ENCODE measurements around the gene EXOC3L2. TPM values are rescaled to one million over a fixed set of nuclear protein-coding genes. Genes with fewer than 3 reads are reported as not detected.

Gene EXOC3L2
- total RNA-seq, result 1 to 10 TPM in 3 of 4 donors, under 1 TPM in 1; 0.42 to 3.6 (median 2.5) TPM

DNA sequence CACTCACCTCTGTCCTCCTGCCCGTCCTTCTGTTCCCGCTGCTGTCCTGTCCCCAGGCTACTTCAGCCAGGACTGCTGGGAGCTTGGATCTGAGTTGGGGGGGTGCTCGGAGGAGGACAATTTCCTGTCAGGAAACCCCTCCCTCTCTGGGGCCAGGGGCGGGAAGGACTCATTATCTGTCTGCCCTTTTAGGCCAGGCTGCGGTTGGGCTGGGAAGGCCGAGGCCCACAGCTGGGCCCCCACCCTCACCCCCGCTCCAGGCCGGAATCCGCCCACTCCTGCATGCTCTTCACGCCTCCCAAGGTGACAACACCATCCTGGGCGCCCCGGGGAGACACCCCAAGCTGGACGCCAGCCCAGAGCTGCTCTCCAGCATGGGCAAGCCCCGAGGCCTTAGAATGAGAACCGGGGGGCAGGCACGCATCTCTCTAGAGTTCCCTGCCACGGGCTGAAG is at the start of gene EXOC3L2:
TSS of gene EXOC3L2 (minus strand) at position 74 of the 454 bp plus-strand sequence. CDS start 6,362 bp downstream, outside the sequence.
- 65% methylated on average over 11 of the region's 17 CpGs for WGBS
- no peak for DNase-seq (ENCODE audit: extremely low spot score)
- intact Hi-C loops (cut with DNase I), result no loop called here
- Histone ChIP-seq H3K36me3 (no peaks in the 10 kb centered on the region), H3K4me1 (peaks cover 14 to 24% (median 14%) of the 10 kb centered on the region in 4 donors), H3K27ac (replicated peaks in 1 of 4) (peak within 1 kb of the TSS in 1 of 4 donors; percentile 54), H3K27me3 (peaks cover 0 to 8% (median 0%) of the 10 kb centered on the region in 4 donors), H3K4me3 (peak within 1 kb of the TSS; percentile 1 to 28 (median 16)), H3K9me3 (no peaks in the 10 kb centered on the region)
- TF ChIP-seq POLR2AphosphoS5 (IDR thresholded peaks at IDR 0.05) (no peak), POLR2A (IDR thresholded peaks at IDR 0.05; ENCODE audit: low read depth) (no peak), EP300 (IDR thresholded peaks at IDR 0.05) (no peak), CTCF (IDR thresholded peaks at IDR 0.05) (no peak)

DNA sequence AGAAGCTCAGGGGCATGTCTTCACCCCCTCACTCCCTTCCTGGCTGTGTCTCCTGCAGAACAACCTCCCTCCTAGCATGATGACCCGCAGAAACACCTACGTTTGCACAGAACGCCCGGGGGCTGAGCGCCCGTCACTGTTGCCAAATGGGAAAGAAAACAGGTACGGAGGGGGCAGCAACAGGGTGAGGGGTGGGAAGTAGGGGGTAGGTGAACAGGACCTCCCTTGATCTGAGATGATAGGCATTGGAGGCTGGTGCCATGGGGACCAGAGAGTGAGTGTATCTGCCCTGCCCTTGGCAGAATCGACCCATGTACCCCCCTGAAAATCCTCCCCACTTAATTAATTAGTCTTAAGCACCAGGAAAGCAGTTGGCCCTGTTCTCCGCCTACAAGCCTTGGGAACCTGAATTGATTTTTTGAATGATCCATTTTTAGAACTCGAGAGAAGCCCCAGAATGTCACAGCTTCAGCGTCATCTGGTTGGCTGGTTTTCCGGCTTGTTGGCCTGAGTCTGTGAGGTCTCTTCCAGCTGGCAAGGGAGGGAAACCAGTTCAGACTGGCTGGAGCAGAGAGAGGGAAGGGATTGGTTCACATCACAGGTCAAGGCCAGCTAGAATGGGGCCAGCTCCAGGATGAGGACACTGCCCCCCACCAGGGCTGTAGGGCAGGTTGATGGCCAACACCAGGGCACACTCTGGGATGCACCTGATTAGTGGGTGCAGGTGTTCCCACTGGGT is 49.3 kb upstream of the EXOC3L2 start:
- no peak for DNase-seq (ENCODE audit: extremely low spot score)

DNA sequence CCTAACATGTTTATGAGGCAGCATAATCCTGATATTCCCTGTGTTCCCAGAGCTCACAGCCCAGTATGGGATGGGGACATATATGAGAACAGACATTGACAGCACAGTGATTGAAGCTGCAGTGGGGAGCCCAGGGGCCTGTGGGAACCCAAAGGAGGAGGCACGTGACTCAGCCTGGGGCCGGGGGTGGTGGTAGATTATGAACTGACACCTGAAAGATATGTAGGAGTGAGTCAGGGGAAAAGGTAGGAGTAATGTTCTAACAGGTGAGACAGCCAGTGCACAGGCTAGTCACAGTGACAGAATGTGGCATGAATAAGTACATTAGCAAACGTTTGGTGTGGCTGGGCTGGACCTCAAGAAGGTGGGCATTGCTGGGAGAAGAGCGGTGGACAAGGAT is 48.5 kb upstream of the EXOC3L2 start:
- peaks cover 0 to 15% (median 3%) of the 10 kb centered on the region in 4 donors for H3K9me3 ChIP-seq
- no peak for DNase-seq (ENCODE audit: extremely low spot score)
- 91% methylated on average over 4 of the region's 4 CpGs for WGBS
- no peak overlapping the region for H3K4me3 ChIP-seq
- TF ChIP-seq EP300 (IDR thresholded peaks at IDR 0.05), result no peak
- peaks cover 0 to 11% (median 10%) of the 10 kb centered on the region in 4 donors for H3K4me1 ChIP-seq
- no peaks in the 10 kb centered on the region for H3K27me3 ChIP-seq
- no peak overlapping the region for H3K27ac ChIP-seq (replicated peaks in 1 of 4)
- peaks cover 8 to 96% (median 50%) of the 10 kb centered on the region in 4 donors for H3K36me3 ChIP-seq
- intact Hi-C loops (cut with DNase I), result no loop called here

More for the DNA sequence above, 49.3 kb upstream of the EXOC3L2 start:
- Histone ChIP-seq H3K4me1 (peaks cover 0 to 11% (median 10%) of the 10 kb centered on the region in 4 donors), H3K4me3 (no peak overlapping the region), H3K27ac (replicated peaks in 1 of 4) (peak overlapping the region in 1 of 4 donors; percentile 53), H3K27me3 (no peaks in the 10 kb centered on the region), H3K9me3 (peaks cover 0 to 15% (median 3%) of the 10 kb centered on the region in 4 donors), H3K36me3 (peaks cover 5 to 96% (median 51%) of the 10 kb centered on the region in 4 donors)
- intact Hi-C loops (cut with DNase I), result no loop called here
- TF ChIP-seq POLR2A (IDR thresholded peaks at IDR 0.05; ENCODE audit: low read depth) (no peak), POLR2AphosphoS5 (IDR thresholded peaks at IDR 0.05) (peak in 1 of 2 donors; percentile 53)
- WGBS, result 76% methylated on average over 12 of the region's 12 CpGs

DNA sequence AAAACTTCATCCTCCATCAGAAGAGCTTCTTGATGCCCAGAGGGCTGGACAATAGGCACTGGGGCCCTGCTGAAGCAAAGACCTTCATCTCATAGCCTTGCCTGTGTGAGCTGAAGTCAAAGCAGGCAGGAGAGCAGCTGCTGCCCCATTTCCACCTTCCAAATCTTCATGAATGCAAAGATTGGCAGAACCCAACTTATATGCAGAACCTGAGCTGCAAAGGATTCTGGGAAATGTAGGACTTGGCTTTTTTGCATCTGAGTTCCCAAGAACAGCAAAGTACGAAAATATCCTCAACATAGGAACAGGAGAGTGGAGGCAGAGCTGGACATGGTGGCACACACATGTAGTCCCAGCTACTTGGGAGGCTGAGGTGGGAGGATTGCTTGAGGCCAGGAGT is 46.6 kb upstream of the EXOC3L2 start:
- H3K36me3 ChIP-seq, result peaks cover 17 to 97% (median 55%) of the 10 kb centered on the region in 4 donors

DNA sequence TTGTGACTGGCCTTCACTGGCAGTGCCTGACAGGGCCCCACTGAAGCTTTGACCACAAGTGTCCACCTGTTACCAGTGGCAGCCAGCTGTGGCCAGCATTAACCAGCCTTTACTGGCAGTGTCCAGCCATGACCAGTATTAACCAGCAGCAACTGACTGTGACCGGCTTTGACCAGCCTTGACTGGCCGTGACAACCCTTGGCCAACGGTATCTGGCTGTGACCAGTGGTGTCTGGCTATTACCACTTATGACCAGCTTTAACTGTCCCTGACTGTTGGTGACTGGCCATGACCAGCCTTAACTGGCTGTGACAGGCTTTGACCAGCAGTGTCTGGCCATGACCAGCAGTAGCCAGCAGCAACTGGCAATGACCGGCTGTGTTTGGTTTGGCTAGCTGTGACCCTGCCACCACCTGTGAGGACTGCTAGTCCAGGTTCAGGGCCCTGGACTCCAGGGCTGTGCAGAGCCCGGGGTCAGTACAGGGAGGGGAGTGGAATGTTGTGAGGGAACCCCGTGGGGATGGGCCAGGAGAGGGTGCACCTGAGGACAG is 45.2 kb upstream of the EXOC3L2 start:
- no peak for DNase-seq (ENCODE audit: extremely low spot score)
- H3K4me1 ChIP-seq, result peaks cover 0 to 11% (median 10%) of the 10 kb centered on the region in 4 donors
- no peak for TF ChIP-seq POLR2AphosphoS5 (IDR thresholded peaks at IDR 0.05)
- TF ChIP-seq EP300 (IDR thresholded peaks at IDR 0.05), result no peak
- TF ChIP-seq POLR2A (IDR thresholded peaks at IDR 0.05; ENCODE audit: low read depth), result no peak
- TF ChIP-seq CTCF (IDR thresholded peaks at IDR 0.05), result no peak
- intact Hi-C loops (cut with DNase I), result no loop called here
- no peaks in the 10 kb centered on the region for H3K27me3 ChIP-seq
- peaks cover 0 to 15% (median 3%) of the 10 kb centered on the region in 4 donors for H3K9me3 ChIP-seq
- no peak overlapping the region for H3K27ac ChIP-seq (replicated peaks in 1 of 4)
- H3K36me3 ChIP-seq, result peaks cover 18 to 98% (median 48%) of the 10 kb centered on the region in 4 donors
- 100% methylated on average over 4 of the region's 6 CpGs for WGBS
- H3K4me3 ChIP-seq, result no peak overlapping the region

More for the DNA sequence above, 46.6 kb upstream of the EXOC3L2 start:
- H3K27ac ChIP-seq (replicated peaks in 1 of 4), result no peak overlapping the region
- WGBS, result 100% methylated on average over 1 of the region's 1 CpG
- TF ChIP-seq CTCF (IDR thresholded peaks at IDR 0.05) (no peak), POLR2AphosphoS5 (IDR thresholded peaks at IDR 0.05) (no peak), EP300 (IDR thresholded peaks at IDR 0.05) (no peak), POLR2A (IDR thresholded peaks at IDR 0.05; ENCODE audit: low read depth) (no peak)
- H3K9me3 ChIP-seq, result peaks cover 0 to 15% (median 3%) of the 10 kb centered on the region in 4 donors
- DNase-seq (ENCODE audit: extremely low spot score), result no peak
- H3K4me3 ChIP-seq, result no peak overlapping the region
- H3K27me3 ChIP-seq, result no peaks in the 10 kb centered on the region
- intact Hi-C loops (cut with DNase I), result no loop called here
- H3K4me1 ChIP-seq, result peaks cover 0 to 11% (median 10%) of the 10 kb centered on the region in 4 donors
